ENCODE data around the gene KRIT1. TPM values are rescaled to one million over a fixed set of nuclear protein-coding genes. Genes with fewer than 3 reads are reported as not detected.
"Not testable (repeated sequence)": the region's sequence is repeated elsewhere in the genome, so short reads cannot be mapped to it uniquely, and the experiment has no call there.

Gene KRIT1
- total RNA-seq, 1 experiment from 2014 or later: 21.9 TPM

DNA sequence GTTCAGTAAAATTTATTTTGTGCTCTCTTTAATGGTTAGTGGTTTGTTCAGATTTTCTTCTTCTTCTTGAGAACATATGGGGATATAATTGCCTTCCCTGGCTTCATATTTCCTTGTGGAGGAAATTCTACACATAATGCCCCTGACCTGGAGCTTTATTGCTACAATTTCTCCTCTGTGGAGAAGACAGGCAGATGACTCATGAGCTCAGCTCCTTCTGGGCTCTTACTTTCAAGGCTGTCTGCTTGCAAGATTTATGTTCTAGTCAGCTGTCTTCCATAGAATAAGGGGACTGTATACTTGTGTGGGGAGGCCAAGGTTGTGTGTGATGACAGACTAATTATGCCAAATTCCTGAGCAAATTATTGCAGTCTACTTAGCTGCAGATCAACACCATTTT, 68.4 kb downstream of the KRIT1 start:
- DNase-seq (ENCODE audit: low read depth): no peak
- in situ Hi-C loops (cut with HindIII; ENCODE audit: low pct_unique_long_range_greater_than_20kb, low sequenced_read_pairs): no loop called here

DNA sequence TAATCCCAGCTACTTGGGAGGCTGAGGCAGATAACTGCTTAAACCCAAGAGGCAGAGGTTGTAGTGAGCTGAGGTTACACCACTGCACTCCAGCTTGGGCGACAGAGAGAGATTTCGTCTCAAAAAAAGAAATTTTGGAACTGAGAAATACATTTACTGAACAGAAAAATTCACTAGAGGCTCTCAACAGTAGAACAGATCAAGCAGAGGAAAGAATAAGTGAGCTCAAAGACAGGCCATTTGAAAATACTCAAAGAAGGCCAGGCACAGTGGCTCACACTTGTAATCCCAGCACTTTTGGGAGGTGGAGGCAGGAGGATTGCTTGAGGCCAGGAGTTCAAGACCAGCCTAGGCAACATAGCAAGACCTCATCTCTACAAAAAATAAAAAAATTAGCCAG, 76.2 kb downstream of the KRIT1 start:
- in situ Hi-C loops (cut with HindIII; ENCODE audit: low pct_unique_long_range_greater_than_20kb, low sequenced_read_pairs): not testable (repeated sequence)

DNA sequence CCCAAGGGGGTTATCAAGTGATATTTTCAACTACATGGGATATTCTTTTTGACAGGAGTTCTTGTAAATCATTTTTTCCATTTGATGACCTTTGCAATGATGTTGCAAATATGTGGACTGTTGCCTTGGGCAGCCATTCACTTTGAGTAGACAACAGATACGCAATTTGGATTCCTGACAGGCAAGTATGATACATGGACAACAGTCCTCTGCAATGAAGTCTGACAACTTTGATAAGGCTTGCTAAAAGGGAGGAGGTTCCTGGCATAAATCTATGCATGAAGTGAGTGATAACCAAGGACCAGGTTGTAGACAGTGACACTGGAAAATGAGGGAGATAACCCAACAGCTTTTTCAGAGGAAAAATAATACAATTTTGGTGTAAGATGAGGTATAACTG, 84.4 kb downstream of the KRIT1 start:
- in situ Hi-C loops (cut with HindIII; ENCODE audit: low pct_unique_long_range_greater_than_20kb, low sequenced_read_pairs): no loop called here
- DNase-seq (ENCODE audit: low read depth): no peak

More for the DNA sequence above, 76.2 kb downstream of the KRIT1 start:
- not testable (repeated sequence) for DNase-seq (ENCODE audit: low read depth)

DNA sequence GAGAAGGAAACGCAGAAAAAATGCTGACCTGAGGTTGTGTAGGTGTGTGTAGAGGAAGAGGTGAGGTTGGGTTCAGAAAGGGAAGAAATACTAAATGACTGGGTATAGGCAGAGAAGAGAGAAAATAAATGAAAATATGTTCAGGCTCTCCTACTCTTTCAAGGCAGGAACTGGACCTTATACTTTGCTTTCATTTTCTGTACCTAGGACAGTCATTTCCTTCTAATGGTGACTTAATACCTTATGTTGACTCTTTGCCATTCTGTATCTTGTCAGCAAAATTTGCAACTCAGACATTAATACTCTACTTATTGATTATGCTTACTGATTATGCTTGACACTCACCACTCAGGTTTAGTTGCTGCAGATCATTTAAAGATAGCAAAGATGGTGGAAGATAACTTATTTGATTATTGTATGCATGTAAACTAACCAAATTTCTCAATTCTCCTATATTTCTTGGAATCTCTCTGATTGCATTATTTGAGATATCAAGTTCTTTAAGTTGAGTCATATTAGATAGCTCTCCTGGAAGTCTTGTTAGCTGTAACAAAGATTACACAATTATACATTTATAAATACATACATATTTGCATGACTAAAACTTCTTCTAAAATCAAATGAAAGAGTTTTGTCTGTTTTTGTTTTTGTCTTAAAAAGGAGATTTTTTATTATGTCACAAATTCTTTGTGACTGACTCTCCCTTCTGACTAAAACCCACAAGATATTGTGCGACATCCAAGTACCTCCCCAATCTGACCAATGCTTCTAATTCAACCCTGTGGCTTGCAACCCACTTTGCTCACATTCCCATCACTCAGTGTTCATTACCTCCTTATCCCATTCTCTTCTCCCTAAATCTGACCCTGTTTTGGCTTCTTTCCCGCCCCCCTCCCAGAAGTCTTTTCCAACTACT, 86.8 kb downstream of the KRIT1 start:
- no peak for DNase-seq (ENCODE audit: low read depth)
- in situ Hi-C loops (cut with HindIII; ENCODE audit: low pct_unique_long_range_greater_than_20kb, low sequenced_read_pairs): no loop called here

DNA sequence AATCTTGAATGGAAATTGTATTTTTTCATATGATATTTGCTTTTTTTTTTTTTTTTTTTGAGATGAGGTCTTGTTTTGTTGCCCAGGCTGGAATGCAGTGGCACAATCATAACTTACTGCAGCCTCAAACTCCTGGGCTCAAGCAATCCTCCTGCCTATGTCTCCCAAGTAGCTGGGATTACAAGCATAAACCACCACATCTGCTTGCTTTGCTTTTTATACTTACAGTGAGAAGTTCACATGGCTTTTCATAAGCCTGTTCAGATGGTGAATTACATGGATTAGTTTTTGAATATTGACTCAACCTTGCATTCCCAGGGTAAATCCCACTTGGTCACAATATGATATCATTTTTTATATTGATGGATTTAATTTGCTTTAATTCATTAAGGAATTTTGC, 88.7 kb downstream of the KRIT1 start:
- in situ Hi-C loops (cut with HindIII; ENCODE audit: low pct_unique_long_range_greater_than_20kb, low sequenced_read_pairs): no loop called here
- DNase-seq (ENCODE audit: low read depth): no peak

DNA sequence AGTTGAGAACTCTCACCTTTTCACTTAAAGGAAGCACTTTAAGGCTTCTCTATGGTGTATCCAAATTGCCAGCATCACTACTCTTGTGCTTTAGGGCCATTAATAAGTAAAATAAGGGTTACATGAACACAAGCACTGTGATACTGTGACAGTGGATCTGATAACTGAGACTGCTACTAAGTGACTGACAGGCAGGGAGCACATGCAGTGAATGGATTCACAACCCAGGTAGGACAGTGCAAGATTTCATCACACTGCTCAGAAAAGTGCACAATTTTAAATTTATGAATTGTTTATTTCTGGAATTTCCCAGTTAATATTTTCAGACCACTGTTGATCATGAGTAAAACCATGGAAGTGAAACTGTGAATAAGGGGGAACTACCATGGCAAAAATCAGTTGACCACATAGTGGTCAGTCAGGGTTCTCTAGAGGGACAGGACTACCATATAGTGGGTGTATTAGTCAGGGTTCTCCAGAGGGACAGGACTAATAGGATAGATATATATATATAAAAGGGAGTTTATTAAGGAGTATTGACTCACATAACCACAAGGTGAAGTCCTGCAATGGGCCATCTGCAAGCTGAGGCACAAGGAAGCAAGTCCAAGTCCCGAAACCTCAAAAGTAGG, 90.5 kb downstream of the KRIT1 start:
- no peak for DNase-seq (ENCODE audit: low read depth)
- in situ Hi-C loops (cut with HindIII; ENCODE audit: low pct_unique_long_range_greater_than_20kb, low sequenced_read_pairs): no loop called here

DNA sequence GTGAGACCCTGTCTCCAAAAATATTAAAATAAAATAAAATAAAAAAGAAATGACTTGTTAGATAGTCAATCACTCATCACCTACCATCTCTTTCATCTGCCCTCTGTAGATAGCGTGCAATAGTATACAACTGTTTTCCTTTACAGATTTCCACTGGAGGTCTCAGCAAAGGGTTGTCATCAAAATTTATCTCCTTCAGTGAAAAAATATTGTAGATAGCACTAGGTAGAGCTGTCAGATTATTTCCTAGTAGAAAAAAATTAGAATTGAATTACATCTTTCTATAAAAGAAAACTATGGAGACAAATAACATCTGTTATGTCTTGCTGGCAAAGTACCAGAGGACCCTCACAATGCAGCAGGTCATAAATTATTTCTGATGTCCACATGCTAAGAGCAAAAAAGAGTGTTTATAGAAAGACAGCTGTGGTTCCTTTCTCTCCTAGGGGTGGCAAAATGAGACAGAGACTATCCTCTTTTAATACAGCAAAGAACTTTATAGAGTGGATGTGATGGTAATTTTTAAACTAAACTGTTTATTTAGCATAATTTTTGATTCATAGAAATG, 95.2 kb downstream of the KRIT1 start:
- in situ Hi-C loops (cut with HindIII; ENCODE audit: low pct_unique_long_range_greater_than_20kb, low sequenced_read_pairs): no loop called here
- DNase-seq (ENCODE audit: low read depth): no peak

DNA sequence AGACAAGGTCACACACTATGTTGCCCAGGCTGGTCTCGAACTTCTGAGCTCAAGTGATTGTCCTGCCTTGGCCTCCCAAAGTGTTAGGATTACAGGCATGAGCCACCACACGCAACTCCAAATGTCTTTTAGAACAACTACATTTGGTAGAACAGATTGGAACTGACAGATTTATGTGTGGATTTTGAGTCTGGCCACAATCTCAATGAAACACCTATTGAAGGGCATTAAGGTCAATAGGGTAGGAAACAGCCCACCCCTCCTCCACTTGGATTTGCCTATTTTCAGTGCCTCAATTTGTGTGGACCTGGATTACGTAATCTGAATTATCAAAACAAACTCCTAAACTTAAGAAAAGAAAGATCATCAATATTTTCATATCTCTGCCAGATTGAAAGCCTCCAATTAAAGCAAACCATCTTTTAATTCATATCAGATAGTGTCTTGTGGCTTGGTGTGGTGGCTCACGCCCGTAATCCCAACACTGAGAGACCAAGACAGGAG, 95.9 kb downstream of the KRIT1 start:
- DNase-seq (ENCODE audit: low read depth): no peak
- in situ Hi-C loops (cut with HindIII; ENCODE audit: low pct_unique_long_range_greater_than_20kb, low sequenced_read_pairs): no loop called here

Other genes starting within 250 kb of the KRIT1 start
- 44.3 and 53.8 TPM in 2 replicates for gene CYP51A1, start 111.4 kb downstream of the KRIT1 start, total RNA-seq (2014; rRNA removed; shearing (Covaris generic); ENCODE audit: low replicate concordance)
- not detected in 2 replicates for gene LRRD1, start 66.8 kb downstream of the KRIT1 start, total RNA-seq (2014; rRNA removed; shearing (Covaris generic); ENCODE audit: low replicate concordance)
- gene ANKIB1, start 60 bp upstream of the KRIT1 start, total RNA-seq (2014; rRNA removed; shearing (Covaris generic); ENCODE audit: low replicate concordance): 21.3 and 24.4 TPM in 2 replicates
- 10.2 and 13.5 TPM in 2 replicates for gene GATAD1, start 201.6 kb upstream of the KRIT1 start, total RNA-seq (2014; rRNA removed; shearing (Covaris generic); ENCODE audit: low replicate concordance)
- gene ERVW-1, start 232.0 kb upstream of the KRIT1 start, total RNA-seq (2014; rRNA removed; shearing (Covaris generic); ENCODE audit: low replicate concordance): not detected in 2 replicates